Fibroblast of the aortic adventitia (primary cell): ENCODE measurements around the gene LRBA. TPM values are rescaled to one million over a fixed set of nuclear protein-coding genes. Genes with fewer than 3 reads are reported as not detected.
A peak's percentile ranks its signal among the peaks of the same experiment; 100 is the strongest.

Source experiments
- DNase-seq: peaks from one replicate; pipeline ENCODE4 v3.0.0-alpha.2; 2010; ENCODE audit warnings: low read depth
- H3K4me3 ChIP-seq: 2 replicates; pipeline ENCODE4 v1.5.1; 2011; ENCODE audit warnings: low read depth, mild to moderate bottlenecking, control low read depth, low read length, moderate library complexity
- CTCF ChIP-seq: IDR thresholded peaks from 2 replicates; pipeline ENCODE4 v1.5.1; 2011; ENCODE audit warnings: mild to moderate bottlenecking, low read length, control low read depth, inconsistent platforms; ENCODE audit not compliant: insufficient read depth
- total RNA-seq: library from RNA; depleted of rRNA; stranded (reverse); fragments of >200 nt; gene quantifications from 2 replicates; pipeline ENCODE4 v1.2.3, GENCODE V29; 2012; ENCODE audit warnings: low replicate concordance

LRBA gene
- total RNA-seq, 1 donor = 45.8 TPM

GRCh38 chr4:150888217-150888616 is 126.9 kb downstream of the LRBA start:
- TF ChIP-seq CTCF = no peak
- DNase-seq = no peak
- H3K4me3 ChIP-seq = no peak overlapping the region

GRCh38 chr4:150886597-150886996 is 128.5 kb downstream of the LRBA start:
- DNase-seq = no peak
- H3K4me3 ChIP-seq = no peak overlapping the region
- no peak for TF ChIP-seq CTCF

GRCh38 chr4:150884625-150885024 is 130.5 kb downstream of the LRBA start:
- DNase-seq = no peak
- no peak for TF ChIP-seq CTCF
- no peak overlapping the region for H3K4me3 ChIP-seq

- TF ChIP-seq CTCF = no peak
- no peak for DNase-seq
Observed at GRCh38 chr4:150875367-150875766, 139.7 kb downstream of the LRBA start.

GRCh38 chr4:150874338-150875226 is 140.5 kb downstream of the LRBA start:
- TF ChIP-seq CTCF = no peak
- H3K4me3 ChIP-seq = no peak overlapping the region
- DNase-seq = peak; percentile 46

More at GRCh38 chr4:150875367-150875766, 139.7 kb downstream of the LRBA start:
- no peak overlapping the region for H3K4me3 ChIP-seq

- peak; percentile 46 for TF ChIP-seq CTCF
- peak; percentile 88 for DNase-seq
- H3K4me3 ChIP-seq = no peak overlapping the region
Observed at GRCh38 chr4:150867148-150867547, 147.9 kb downstream of the LRBA start.

GRCh38 chr4:150863456-150863855 is 151.6 kb downstream of the LRBA start:
- no peak for TF ChIP-seq CTCF
- no peak for DNase-seq
- H3K4me3 ChIP-seq = no peak overlapping the region
